NCI-H748 treated with DMSO at 0.1 percent for 48 hours (cell line): Measurements from ENCODE around the gene PYM1.

Experiments
- DNase-seq: peaks from one replicate; lab custom pipeline; 2025; lab: John Stamatoyannopoulos, UW

The PYM1 gene

DNA sequence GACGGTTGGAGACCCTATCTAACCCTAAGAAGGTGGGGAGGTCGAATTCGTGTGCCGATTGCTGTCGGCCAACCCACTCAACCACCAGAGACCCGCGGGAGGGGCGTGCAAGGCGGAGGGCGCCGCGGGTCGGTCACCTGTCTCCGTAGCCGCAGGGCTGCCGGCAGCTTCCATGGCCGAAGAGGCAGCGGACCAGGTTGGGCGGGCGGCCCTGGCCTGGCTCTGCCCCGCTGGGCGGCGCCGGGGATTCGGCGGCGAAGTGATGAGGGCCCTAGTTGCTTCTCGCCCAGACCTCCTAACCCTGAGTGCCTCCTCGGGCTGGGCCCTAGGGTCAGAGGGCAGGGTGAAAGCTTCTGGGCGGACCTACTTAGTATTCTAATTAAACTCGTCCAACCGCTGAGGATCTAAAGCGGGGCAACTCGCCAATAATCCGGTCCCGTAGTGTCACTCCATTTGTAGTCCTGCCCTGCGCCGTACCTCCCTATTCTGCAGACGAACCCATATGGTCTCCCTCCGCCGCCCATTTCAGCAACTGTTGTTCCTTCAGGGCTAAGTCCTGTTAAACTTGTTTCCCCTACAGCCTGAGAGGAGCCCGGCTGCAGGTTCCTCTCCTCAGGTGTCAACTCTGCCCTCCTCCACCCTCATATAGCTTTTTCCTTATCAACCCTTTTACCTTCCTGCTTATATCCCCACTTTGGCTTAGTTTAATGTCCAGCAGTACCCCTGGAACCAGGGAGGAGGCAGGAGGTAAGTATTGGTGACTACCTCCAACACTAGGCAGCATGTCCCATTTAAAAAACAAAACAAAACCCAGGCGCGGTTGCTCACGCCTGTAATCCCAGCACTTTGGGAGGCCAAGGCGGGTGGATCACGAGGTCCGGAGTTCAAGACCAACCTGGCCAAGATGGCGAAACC is at the start of gene PYM1:
Gene PYM1, minus strand, starts transcription at position 307 of the 915 bp plus-strand sequence. Its CDS starts 133 bp downstream, at position 174.
- peak; percentile 47 for DNase-seq

DNA sequence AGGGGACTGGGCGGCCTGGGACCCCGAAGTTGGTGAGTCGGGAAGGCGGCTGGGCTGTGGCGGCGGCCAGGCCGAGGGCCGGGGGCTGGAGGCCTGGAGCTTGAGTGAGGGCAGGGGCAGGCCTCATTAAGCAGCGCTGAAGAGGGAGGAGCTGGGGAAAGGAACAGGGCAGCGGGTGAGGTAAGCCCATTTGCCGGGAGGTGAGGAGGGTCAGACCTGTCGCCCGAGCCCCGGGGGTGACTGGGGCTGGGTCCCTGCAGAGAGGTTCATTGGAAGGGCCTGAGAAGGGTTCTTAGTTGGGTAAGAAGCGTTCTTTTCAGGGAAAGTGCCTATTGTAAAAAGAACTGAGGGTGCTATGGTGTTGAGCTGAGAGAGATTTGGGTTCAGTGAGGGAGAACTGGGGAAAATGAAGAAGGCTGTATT is 46.6 kb upstream of the PYM1 start:
- no peak for DNase-seq

DNA sequence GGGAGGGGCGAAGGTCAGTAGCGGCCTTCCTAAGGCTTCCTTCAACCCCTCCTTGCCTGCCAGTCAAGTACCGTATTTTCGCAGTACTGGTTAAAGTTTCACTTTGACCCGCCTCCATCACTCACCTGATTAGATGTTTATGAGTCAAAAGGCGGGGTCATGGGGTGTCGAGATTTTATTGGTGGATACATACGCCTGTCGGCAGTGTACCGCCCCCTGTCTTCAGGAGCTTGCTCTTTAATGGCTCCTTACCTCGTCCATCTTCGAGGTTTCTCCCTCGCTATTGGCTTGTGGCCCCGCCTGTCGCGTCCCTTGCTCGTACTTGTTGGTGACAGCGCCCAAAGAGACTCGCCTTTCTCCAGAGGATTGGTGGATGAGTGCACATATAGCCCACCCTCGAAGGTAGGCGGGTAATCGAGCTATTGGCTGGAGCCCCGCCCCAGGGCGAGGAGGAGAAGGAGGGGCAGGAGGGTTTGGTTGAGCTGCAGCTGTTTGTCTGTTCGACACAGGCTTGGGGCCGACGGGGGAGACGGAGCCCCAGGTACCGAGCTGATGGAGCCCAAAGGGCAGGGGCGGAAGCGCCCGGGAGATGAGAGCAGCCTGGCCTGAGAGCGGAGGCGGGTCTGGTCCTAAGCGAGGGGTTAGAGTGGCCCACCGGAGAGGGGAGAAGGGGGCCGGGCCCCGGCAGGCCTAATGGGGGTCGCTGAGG is 46.1 kb upstream of the PYM1 start, which contains the start of gene RAB5B:
Gene RAB5B, plus strand, starts transcription at position 480 of the 709 bp plus-strand sequence. CDS start 12,883 bp downstream, outside the sequence.
- DNase-seq, result peak; percentile 99

- DNase-seq, result no peak
Observed at GRCh38 chr12:55972911-55973598, 45.4 kb upstream of the PYM1 start.

GRCh38 chr12:55972456-55972855 is 44.8 kb upstream of the PYM1 start:
- DNase-seq, result no peak

DNA sequence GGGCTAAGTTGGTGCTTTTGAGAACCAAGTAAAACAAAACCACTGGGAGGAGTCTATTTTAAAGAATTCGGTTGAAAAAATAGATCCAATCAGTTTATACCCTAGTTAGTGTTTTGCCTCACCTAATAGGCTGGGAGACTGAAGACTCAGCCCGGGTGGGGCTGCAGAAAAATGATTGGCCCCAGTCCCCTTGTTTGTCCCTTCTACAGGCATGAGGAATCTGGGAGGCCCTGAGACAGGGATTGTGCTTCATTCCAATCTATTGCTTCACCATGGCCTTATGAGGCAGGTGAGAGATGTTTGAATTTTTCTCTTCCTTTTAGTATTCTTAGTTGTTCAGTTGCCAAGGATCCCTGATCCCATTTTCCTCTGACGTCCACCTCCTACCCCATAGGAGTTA is 44.3 kb upstream of the PYM1 start:
- DNase-seq, result no peak

- no peak for DNase-seq
Observed at GRCh38 chr12:55970775-55971174, 43.1 kb upstream of the PYM1 start.

DNA sequence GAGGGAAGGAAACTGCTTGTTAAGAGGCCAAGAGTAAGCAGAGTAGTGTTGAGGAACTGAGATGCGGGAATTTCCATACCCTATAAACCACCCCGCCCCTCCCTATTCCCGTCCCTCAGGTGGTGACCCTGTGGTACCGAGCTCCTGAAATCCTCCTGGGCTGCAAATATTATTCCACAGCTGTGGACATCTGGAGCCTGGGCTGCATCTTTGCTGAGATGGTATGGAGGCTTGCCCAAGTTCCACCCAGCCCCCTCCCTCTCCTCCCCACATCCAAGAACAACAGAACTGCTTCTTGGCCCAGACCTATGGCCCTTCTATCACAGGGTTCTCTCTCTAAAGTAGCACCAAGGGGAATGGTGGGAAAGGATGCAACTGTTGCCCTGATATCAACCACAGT is 41.7 kb upstream of the PYM1 start:
- DNase-seq, result no peak

DNA sequence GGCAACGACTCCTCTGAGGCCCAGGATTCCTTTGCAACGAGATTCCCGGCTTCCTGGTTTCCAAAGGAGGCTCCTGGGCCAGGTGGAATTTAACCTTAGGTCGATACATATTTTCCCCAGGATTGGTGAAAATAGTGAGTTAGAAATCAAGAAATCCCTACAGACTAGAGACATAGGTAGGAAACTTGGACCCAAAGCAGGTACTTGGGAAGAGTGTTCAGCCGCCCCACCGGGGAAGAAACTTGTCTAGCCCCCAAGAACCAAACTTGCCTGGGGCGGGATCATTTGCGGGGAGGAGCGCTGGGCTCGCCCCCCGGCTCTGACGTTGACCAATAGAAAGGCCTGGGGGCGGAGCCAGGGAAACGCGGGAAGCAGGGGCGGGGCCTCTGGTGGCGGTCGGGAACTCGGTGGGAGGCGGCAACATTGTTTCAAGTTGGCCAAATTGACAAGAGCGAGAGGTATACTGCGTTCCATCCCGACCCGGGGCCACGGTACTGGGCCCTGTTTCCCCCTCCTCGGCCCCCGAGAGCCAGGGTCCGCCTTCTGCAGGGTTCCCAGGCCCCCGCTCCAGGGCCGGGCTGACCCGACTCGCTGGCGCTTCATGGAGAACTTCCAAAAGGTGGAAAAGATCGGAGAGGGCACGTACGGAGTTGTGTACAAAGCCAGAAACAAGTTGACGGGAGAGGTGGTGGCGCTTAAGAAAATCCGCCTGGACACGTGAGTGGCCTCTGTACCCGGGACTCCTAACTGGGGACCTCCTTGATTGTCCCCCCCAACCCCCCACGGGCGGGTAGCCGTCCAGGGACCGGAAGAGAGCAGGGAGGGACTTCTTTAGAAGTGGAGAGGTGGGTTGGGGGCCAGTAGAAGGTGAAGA is 39.0 kb upstream of the PYM1 start, which contains the start of gene CDK2:
Gene CDK2, plus strand, starts transcription at position 423 of the 874 bp plus-strand sequence. Its CDS starts 179 bp downstream, at position 602.
- DNase-seq, result peak; percentile 71

GRCh38 chr12:55965941-55966407 is 38.3 kb upstream of the PYM1 start, which contains the start of gene PMEL:
TSS of gene PMEL (minus strand) at chr12:55966042. CDS start at chr12:55966011, 31 bp downstream.
- no peak for DNase-seq

GRCh38 chr12:55965240-55965639 is 37.5 kb upstream of the PYM1 start:
- DNase-seq, result no peak

DNA sequence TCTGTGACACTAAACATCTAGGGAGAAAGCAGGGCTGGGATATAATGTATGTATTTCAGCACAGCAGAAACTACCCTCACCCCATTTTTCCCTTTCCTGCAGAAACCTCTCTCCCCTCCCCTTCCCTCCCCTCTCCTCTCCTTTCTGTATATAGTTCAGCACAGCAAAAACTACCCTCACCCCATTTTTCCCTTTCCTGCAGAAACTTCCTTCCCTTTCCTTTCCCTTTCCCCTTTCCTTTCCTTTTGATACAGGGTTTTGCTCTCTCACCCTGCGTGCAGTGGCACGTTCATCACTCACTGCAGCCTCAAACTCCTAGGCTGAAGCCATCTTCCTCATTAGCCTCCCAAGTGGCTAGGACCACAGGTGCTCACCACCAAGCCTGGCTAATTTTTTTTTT is 36.1 kb upstream of the PYM1 start:
- DNase-seq, result no peak

DNA sequence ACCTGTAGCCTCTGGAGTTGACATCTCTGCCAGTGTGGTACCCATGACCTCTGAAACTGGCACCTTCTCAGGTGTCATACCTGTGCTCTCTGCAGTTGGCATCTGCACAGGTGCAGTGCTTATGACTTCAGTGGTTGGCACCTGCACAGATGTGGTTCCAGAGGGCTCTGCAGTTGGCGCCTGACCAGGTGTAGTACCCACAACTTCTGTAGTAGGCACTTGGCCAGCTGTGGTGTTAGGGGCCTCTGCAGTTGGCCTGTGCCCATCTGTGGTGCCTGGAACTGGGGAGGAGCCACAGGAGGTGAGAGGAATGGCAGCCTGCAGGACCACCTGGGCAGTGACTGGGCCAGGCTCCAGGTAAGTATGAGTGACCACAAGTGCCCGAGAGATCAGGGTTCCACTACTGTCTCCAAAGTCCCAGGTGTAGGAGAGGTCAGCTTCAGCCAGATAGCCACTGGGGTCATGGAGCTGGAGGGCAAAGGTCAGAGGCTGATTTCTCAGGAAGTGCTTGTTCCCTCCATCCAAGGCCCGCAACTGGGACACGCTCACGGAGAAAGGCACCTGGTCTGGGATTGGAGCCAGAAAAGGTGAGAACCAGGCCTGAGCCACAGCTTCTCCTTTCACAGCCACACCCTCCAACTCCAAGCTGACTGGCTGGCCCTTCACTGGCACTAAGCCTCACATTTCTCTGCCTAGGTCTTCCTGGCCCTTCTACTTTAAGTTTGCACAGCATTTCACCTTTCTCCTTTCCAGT is 29.6 kb upstream of the PYM1 start:
- no peak for DNase-seq

DNA sequence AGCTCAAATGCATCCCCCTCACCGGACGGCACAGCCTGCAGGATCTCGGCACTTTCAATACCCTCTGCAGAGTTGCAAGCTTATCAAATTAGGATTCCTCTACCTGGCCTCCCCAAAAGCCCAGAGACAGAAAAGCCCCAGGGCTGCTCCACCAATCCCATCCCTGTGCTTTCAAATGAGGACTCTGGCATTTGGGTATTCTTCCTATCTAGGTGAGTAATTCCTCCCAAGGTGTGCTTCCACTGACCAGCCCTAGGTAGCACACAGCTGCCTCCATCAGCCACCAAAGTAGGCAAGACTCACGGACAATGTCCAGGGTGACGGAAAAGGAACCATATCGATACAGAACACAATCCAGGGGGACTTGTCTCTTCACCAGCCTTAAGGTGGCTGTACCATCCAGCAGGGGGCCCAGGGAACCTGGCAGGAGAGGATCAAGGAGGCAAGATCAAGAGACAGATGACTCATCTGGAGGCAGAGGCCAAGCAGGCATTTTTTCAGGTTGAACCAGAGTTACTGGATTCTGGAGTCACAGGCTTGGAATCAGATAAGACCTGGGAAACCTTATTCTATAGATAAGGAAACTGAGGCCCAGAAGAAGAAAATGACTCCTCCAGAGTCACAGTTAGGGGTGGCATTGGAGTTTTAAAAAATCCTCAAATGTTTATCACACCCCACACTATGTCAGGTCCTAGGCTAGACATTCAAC is 28.3 kb upstream of the PYM1 start:
- no peak for DNase-seq

GRCh38 chr12:55955344-55955743 is 27.6 kb upstream of the PYM1 start:
- no peak for DNase-seq

GRCh38 chr12:55946553-55946952 is 18.9 kb upstream of the PYM1 start:
- DNase-seq, result no peak

DNA sequence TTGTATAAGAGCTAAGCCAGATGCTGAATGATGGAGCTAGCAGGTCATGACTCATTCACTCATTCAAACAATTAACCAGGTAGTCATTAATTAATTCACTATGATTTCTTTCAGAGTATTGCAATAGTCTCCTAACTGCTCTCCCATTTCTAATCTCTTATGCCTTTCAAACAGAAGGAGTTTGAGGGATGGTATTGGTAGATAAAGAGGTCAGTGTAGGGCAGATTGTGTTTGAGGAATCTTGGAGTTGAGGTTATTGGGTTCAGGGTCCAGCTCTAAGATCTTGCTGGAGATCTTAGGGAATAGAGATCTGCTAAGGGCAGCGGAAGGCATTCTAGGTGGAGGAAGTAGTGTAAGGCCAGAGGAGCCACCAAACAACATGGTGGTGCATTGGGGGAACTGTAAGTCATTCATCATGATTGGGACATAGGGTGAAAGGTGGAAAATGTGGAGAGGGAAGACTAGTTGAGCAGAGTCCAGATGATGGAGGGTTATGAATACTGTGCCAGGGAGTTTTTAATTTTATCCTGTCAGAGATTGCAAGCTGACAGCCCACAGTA is 15.0 kb upstream of the PYM1 start:
- no peak for DNase-seq

GRCh38 chr12:55942055-55942454 is 14.4 kb upstream of the PYM1 start:
- no peak for DNase-seq

- DNase-seq, result peak; percentile 76
Observed at GRCh38 chr12:55940065-55940732, 12.5 kb upstream of the PYM1 start.
